ENCODE measurements around the gene CHRDL2.

Gene CHRDL2

GRCh38 chr11:74681686-74682651, 49.3 kb downstream of the CHRDL2 start:
- no peak for TF ChIP-seq CTCF (IDR thresholded peaks at IDR 0.05; ENCODE audit: low read depth, low read length, missing control alignments)
- no peak overlapping the region for H3K4me3 ChIP-seq (ENCODE audit: low read depth, low read length)
- no peak for DNase-seq
- no peaks in the 10 kb centered on the region for H3K36me3 ChIP-seq (replicated peaks)
- in situ Hi-C loops (cut with HindIII; ENCODE audit: low pct_ligation_motif_present, low sequenced_read_pairs), result no loop called here
- no peak overlapping the region for H3K27ac ChIP-seq
- no peaks in the 10 kb centered on the region for H3K27me3 ChIP-seq (replicated peaks)

GRCh38 chr11:74680703-74681531, 50.3 kb downstream of the CHRDL2 start:
- Histone ChIP-seq H3K36me3 (replicated peaks) (no peaks in the 10 kb centered on the region), H3K27me3 (replicated peaks) (no peaks in the 10 kb centered on the region), H3K27ac (no peak overlapping the region), H3K4me3 (ENCODE audit: low read depth, low read length) (no peak overlapping the region)
- TF ChIP-seq CTCF (IDR thresholded peaks at IDR 0.05; ENCODE audit: low read depth, low read length, missing control alignments), result no peak
- no peak for DNase-seq
- in situ Hi-C loops (cut with HindIII; ENCODE audit: low pct_ligation_motif_present, low sequenced_read_pairs), result no loop called here

GRCh38 chr11:74680035-74680671, 51.1 kb downstream of the CHRDL2 start:
- DNase-seq, result no peak
- no peak for TF ChIP-seq CTCF (IDR thresholded peaks at IDR 0.05; ENCODE audit: low read depth, low read length, missing control alignments)
- no peaks in the 10 kb centered on the region for H3K27me3 ChIP-seq (replicated peaks)
- no peak overlapping the region for H3K4me3 ChIP-seq (ENCODE audit: low read depth, low read length)
- H3K27ac ChIP-seq, result no peak overlapping the region
- in situ Hi-C loops (cut with HindIII; ENCODE audit: low pct_ligation_motif_present, low sequenced_read_pairs), result no loop called here
- H3K36me3 ChIP-seq (replicated peaks), result no peaks in the 10 kb centered on the region

- no peaks in the 10 kb centered on the region for H3K27me3 ChIP-seq (replicated peaks)
- H3K27ac ChIP-seq, result no peak overlapping the region
- no peak for DNase-seq
- in situ Hi-C loops (cut with HindIII; ENCODE audit: low pct_ligation_motif_present, low sequenced_read_pairs), result no loop called here
- no peaks in the 10 kb centered on the region for H3K36me3 ChIP-seq (replicated peaks)
- no peak for TF ChIP-seq CTCF (IDR thresholded peaks at IDR 0.05; ENCODE audit: low read depth, low read length, missing control alignments)
- H3K4me3 ChIP-seq (ENCODE audit: low read depth, low read length), result no peak overlapping the region
Observed at GRCh38 chr11:74679513-74679865, 51.7 kb downstream of the CHRDL2 start.

GRCh38 chr11:74678591-74679512, 52.4 kb downstream of the CHRDL2 start:
- Histone ChIP-seq H3K4me3 (ENCODE audit: low read depth, low read length) (no peak overlapping the region), H3K27ac (no peak overlapping the region), H3K36me3 (replicated peaks) (no peaks in the 10 kb centered on the region), H3K27me3 (replicated peaks) (no peaks in the 10 kb centered on the region)
- in situ Hi-C loops (cut with HindIII; ENCODE audit: low pct_ligation_motif_present, low sequenced_read_pairs), result no loop called here
- TF ChIP-seq CTCF (IDR thresholded peaks at IDR 0.05; ENCODE audit: low read depth, low read length, missing control alignments), result no peak
- no peak for DNase-seq
